ENCODE measurements around the gene ADAMTS17.
A peak's percentile ranks its signal among the peaks of the same experiment; 100 is the strongest.

Gene ADAMTS17

DNA sequence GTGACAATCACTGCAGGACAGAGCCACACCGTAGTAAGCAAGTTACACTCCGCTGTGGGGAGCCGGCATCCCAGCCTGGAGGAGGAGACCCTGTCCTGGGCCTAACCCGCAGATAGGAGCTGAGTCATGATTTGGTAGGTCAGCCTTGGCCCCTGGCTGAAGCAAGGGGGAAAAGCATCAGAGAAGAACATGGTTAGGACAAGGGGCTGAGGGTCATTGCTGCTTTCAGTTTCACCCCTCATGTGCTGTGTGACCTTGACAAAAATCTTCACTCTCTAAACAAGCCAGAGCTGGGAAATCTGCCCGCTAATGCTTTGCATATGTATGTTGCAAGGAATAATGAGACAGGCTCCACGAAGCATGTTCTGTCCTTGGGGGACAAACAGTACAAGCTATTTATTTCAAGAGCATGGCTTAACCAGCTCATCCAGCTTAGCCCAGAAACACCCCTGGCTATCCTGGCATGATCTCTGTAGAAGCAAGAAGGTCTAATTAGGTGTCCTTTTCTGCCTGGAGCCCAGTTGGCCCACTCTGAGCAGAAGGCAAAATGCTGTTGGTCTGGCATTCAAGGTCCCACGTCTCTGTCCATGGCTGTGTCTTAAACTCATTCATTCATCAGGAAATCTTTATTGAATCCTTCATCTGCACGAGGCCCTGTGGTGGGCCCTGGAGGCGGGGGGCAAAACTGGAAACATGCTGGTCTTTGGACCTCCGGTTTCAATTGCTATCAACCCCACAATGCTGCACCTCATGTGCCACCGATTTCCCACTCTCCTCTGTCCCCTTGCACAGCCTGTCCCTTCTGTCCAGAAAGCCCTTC, 387.2 kb downstream of the ADAMTS17 start:
- Histone ChIP-seq H3K27ac (no peak overlapping the region), H3K9me3 (ENCODE audit: severe bottlenecking) (no peaks in the 10 kb centered on the region), H3K27me3 (ENCODE audit: insufficient read depth, low read depth, severe bottlenecking) (peaks cover 12% of the 10 kb centered on the region), H3K36me3 (no peaks in the 10 kb centered on the region), H3K4me3 (ENCODE audit: low read depth, low read length) (no peak overlapping the region)
- DNase-seq = peak; percentile 70
- TF ChIP-seq, protein P1, sequence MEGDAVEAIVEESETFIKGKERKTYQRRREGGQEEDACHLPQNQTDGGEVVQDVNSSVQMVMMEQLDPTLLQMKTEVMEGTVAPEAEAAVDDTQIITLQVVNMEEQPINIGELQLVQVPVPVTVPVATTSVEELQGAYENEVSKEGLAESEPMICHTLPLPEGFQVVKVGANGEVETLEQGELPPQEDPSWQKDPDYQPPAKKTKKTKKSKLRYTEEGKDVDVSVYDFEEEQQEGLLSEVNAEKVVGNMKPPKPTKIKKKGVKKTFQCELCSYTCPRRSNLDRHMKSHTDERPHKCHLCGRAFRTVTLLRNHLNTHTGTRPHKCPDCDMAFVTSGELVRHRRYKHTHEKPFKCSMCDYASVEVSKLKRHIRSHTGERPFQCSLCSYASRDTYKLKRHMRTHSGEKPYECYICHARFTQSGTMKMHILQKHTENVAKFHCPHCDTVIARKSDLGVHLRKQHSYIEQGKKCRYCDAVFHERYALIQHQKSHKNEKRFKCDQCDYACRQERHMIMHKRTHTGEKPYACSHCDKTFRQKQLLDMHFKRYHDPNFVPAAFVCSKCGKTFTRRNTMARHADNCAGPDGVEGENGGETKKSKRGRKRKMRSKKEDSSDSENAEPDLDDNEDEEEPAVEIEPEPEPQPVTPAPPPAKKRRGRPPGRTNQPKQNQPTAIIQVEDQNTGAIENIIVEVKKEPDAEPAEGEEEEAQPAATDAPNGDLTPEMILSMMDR (IDR thresholded peaks at IDR 0.05; ENCODE audit: low read depth, low read length) = no peak

DNA sequence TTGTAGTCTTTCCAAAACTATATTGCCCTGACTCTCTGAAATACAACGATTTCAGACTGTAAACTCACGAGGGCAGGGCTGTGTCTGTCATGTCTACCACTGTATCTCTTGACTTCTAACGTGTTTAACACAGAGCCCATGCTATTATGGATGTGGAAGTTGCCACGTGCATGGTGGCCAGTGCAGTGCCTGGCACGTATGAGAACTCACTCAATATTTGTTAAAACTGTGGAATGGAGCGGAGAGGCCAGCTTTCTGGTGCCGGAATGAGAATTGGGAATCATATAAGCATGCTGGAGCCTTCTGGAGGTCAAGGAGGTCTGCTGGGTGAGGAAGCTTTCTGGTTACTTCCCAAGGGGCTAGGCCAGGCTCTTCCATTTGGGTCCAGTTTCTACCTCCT, 387.9 kb downstream of the ADAMTS17 start:
- Histone ChIP-seq H3K4me3 (ENCODE audit: low read depth, low read length) (no peak overlapping the region), H3K27ac (no peak overlapping the region), H3K36me3 (no peaks in the 10 kb centered on the region), H3K27me3 (ENCODE audit: insufficient read depth, low read depth, severe bottlenecking) (peaks cover 12% of the 10 kb centered on the region), H3K9me3 (ENCODE audit: severe bottlenecking) (no peaks in the 10 kb centered on the region)
- TF ChIP-seq, protein P1 (IDR thresholded peaks at IDR 0.05; ENCODE audit: low read depth, low read length) = no peak
- no peak for DNase-seq

DNA sequence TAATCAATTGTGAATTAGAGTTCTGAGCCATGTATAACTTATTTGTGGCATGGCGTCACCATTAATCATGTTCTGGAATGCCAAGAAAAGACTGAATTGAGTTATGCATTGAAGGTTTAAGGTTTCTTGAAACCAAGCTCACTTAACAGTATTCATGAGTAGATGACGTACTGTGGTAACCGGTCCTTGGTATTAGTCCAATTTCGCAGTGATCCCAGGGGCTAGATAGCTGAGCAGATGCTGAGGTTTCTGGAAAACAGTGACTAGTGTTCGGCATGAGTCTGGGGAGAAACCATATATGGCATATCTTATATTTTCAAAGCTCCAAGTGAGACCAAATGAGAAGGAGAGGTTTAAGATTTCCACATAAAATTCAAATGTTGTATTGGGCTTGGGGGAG, 390.3 kb downstream of the ADAMTS17 start:
- H3K4me3 ChIP-seq (ENCODE audit: low read depth, low read length) = no peak overlapping the region
- DNase-seq = no peak
- TF ChIP-seq, protein P1 (IDR thresholded peaks at IDR 0.05; ENCODE audit: low read depth, low read length) = no peak
- no peak overlapping the region for H3K27ac ChIP-seq
- H3K36me3 ChIP-seq = no peaks in the 10 kb centered on the region
- peaks cover 2% of the 10 kb centered on the region for H3K9me3 ChIP-seq (ENCODE audit: severe bottlenecking)
- peaks cover 10% of the 10 kb centered on the region for H3K27me3 ChIP-seq (ENCODE audit: insufficient read depth, low read depth, severe bottlenecking)

DNA sequence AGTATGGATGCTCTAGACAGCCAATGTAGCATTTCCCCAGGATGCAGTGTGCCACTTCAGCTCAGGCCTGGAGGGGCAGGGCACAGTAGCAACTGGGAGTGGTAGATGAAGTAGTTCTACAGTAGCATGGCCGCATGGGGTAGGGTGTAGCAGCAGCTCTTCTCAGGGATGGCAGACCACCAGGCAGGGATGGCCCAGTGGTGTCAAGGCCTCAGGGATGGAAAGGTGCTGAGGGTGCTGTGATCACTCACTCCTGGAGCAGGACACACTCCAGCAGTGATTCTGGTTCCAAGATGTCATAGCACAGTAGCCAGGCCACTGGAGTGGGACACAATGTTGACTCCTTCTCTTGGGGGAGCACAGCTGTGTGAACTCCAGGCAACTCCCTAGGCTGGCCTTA, 397.6 kb downstream of the ADAMTS17 start:
- Histone ChIP-seq H3K27ac (no peak overlapping the region), H3K36me3 (no peaks in the 10 kb centered on the region), H3K27me3 (ENCODE audit: insufficient read depth, low read depth, severe bottlenecking) (no peaks in the 10 kb centered on the region), H3K4me3 (ENCODE audit: low read depth, low read length) (no peak overlapping the region), H3K9me3 (ENCODE audit: severe bottlenecking) (peaks cover 17% of the 10 kb centered on the region)
- DNase-seq = no peak
- TF ChIP-seq, protein P1 (IDR thresholded peaks at IDR 0.05; ENCODE audit: low read depth, low read length) = no peak

DNA sequence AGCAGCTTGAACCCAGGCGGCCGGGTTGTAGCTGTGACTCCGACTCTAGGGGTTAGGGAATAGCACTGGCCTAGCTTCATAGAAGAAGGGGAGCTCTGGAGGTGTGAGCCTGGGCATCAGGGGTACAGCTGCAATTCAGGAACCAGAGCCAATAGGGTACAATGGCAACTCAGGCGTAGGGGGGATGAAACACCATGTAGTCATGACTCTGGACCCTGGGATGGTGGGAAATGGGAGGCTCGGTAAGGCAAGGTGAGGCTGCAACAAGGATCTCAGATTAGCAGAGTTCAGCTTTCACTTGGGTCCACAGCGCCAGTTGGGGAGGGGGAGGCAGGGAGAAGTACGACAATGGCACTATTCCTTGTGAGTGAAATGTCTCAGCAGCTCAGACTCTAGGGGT, 398.3 kb downstream of the ADAMTS17 start:
- no peak overlapping the region for H3K27ac ChIP-seq
- no peak overlapping the region for H3K4me3 ChIP-seq (ENCODE audit: low read depth, low read length)
- no peaks in the 10 kb centered on the region for H3K36me3 ChIP-seq
- H3K9me3 ChIP-seq (ENCODE audit: severe bottlenecking) = peaks cover 17% of the 10 kb centered on the region
- no peak for DNase-seq
- no peaks in the 10 kb centered on the region for H3K27me3 ChIP-seq (ENCODE audit: insufficient read depth, low read depth, severe bottlenecking)
- TF ChIP-seq, protein P1 (IDR thresholded peaks at IDR 0.05; ENCODE audit: low read depth, low read length) = no peak
